Gastroesophageal sphincter (tissue), 3 donors: ENCODE data around the gene SLC27A2.

Source experiments
- CTCF ChIP-seq, 4 experiments: fragments of 200-600 bp in 2 of 4; fragments of 450-650 bp in 2 of 4; sonication (generic) in 1 of 4; IDR thresholded peaks; one replicate each; pipeline ENCODE4 v1.5.1; 2017 to 2019; ENCODE audit warnings: antibody characterized with exemption in 4 of 4, mild to moderate bottlenecking in 2 of 4, moderate library complexity in 2 of 4
- POLR2A ChIP-seq, 2 donors: fragments of 450-650 bp; IDR thresholded peaks; one replicate each; pipeline ENCODE4 v1.6.1; 2017; ENCODE audit warnings: antibody characterized with exemption in 2 of 2, mild to moderate bottlenecking in 2 of 2, moderate library complexity in 1 of 2

- TF ChIP-seq CTCF (IDR thresholded peaks at IDR 0.05) (no peak), POLR2A (IDR thresholded peaks at IDR 0.05) (no peak)
These were observed 93.1 kb downstream of the SLC27A2 start for GRCh38 chr15:50275091-50275490.
